ENCODE results near the gene ROBO2.

DNA sequence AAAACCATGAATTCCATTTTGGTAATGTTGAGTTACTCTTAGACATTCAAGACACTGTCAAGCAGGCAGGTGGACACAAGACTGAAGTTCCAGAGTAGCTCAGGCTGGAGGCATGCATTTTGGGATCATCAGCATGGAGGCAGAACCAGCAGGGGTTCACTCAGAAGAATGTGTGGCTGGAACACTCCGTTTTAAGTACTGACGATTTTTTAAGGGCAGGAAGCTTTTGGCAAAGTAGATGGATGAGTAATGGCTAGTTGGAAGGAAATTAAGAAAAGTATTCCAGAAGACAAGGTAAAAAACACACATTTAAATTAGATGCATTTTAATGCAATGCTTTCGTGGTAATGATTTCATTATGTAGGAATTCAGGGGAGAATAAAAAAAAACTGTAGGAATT is 420.4 kb downstream of the ROBO2 start:
- TF ChIP-seq, protein P1, sequence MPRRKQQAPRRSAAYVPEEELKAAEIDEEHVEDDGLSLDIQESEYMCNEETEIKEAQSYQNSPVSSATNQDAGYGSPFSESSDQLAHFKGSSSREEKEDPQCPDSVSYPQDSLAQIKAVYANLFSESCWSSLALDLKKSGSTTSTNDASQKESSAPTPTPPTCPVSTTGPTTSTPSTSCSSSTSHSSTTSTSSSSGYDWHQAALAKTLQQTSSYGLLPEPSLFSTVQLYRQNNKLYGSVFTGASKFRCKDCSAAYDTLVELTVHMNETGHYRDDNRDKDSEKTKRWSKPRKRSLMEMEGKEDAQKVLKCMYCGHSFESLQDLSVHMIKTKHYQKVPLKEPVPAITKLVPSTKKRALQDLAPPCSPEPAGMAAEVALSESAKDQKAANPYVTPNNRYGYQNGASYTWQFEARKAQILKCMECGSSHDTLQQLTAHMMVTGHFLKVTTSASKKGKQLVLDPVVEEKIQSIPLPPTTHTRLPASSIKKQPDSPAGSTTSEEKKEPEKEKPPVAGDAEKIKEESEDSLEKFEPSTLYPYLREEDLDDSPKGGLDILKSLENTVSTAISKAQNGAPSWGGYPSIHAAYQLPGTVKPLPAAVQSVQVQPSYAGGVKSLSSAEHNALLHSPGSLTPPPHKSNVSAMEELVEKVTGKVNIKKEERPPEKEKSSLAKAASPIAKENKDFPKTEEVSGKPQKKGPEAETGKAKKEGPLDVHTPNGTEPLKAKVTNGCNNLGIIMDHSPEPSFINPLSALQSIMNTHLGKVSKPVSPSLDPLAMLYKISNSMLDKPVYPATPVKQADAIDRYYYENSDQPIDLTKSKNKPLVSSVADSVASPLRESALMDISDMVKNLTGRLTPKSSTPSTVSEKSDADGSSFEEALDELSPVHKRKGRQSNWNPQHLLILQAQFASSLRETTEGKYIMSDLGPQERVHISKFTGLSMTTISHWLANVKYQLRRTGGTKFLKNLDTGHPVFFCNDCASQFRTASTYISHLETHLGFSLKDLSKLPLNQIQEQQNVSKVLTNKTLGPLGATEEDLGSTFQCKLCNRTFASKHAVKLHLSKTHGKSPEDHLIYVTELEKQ (tag by site-specific recombination; IDR thresholded peaks at IDR 0.05; ENCODE audit: borderline replicate concordance) = no peak
- no peak for TF ChIP-seq ZNF214 (tag by site-specific recombination; IDR thresholded peaks at IDR 0.05; ENCODE audit: borderline replicate concordance)
- TF ChIP-seq, protein P2, sequence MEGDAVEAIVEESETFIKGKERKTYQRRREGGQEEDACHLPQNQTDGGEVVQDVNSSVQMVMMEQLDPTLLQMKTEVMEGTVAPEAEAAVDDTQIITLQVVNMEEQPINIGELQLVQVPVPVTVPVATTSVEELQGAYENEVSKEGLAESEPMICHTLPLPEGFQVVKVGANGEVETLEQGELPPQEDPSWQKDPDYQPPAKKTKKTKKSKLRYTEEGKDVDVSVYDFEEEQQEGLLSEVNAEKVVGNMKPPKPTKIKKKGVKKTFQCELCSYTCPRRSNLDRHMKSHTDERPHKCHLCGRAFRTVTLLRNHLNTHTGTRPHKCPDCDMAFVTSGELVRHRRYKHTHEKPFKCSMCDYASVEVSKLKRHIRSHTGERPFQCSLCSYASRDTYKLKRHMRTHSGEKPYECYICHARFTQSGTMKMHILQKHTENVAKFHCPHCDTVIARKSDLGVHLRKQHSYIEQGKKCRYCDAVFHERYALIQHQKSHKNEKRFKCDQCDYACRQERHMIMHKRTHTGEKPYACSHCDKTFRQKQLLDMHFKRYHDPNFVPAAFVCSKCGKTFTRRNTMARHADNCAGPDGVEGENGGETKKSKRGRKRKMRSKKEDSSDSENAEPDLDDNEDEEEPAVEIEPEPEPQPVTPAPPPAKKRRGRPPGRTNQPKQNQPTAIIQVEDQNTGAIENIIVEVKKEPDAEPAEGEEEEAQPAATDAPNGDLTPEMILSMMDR (tag by site-specific recombination; IDR thresholded peaks at IDR 0.05) = no peak
- no peak for TF ChIP-seq ZNF121 (tag by site-specific recombination; IDR thresholded peaks at IDR 0.05)
- no peak for TF ChIP-seq ZNF777 (tag by site-specific recombination; IDR thresholded peaks at IDR 0.05; ENCODE audit: borderline replicate concordance)
- TF ChIP-seq KLF7 (tag by site-specific recombination; IDR thresholded peaks at IDR 0.05; ENCODE audit: borderline replicate concordance) = no peak

Data from HEK293 (cell line).